CD4-positive, alpha-beta T cell treated with Interleukin-4 for 1 hour (primary cell): ENCODE data around the gene ZNF423.

ENCODE experiments used
- DNase-seq, 2 donors: peaks; one replicate each; pipeline ENCODE4 v3.0.0-alpha.2; 2020 to 2022

The ZNF423 gene

DNA sequence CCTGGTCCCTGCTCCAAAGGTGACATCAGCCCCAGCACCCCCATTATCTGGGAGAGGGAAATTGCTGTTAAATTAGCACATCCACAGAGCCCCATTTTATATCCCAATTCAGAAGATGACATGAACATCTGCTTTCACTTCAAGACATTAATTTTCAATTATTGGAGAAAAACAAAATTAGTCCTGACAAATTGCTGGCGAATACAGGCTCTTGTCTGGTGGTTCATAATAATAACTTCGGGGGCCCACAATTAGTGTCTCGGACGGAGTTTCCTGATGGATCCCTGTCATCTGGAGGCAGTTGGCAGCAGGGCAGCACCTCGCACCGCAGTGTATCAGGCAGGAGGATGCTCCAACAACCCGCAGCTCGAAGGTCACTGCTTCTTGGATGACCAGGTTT lies 7.4 kb downstream of the ZNF423 start:
- no peak for DNase-seq

DNA sequence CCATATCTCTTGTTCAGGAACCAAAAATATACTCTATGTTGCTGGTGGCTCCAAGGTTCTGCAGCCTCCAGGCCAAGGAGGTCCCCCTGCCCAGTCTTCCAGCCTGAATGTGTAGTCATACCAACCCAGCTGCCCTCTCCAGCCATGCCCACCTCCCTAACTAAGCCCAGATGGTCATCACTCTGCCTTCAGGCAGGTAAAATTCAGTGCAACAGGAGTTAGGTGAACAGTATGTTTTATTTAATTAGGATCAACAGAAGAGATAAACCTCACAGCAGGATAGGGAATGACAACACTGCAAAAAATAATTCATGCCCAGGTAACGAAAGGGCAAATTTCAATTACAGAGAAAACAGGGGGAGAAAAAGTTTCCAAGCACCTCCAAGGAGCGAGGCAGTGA lies 9.1 kb downstream of the ZNF423 start:
- no peak for DNase-seq

DNA sequence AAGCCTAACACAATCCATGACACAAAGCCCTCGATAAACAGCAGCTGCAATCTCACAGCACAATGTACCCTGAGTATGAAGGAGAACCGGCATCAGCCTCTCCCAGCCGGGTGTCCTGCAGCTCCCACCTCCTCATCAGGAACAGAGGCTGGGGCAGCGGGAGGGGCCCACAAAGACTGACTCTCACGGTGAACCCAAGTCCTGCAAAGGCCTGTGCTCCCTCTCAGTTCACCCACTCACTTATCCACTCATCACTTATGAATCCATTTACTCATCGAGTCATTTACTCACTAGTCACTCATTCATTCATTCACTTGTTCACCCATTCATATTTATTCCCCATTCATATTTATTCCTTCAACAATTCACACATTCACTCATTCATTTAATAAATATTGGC lies 11.6 kb downstream of the ZNF423 start:
- no peak for DNase-seq

DNA sequence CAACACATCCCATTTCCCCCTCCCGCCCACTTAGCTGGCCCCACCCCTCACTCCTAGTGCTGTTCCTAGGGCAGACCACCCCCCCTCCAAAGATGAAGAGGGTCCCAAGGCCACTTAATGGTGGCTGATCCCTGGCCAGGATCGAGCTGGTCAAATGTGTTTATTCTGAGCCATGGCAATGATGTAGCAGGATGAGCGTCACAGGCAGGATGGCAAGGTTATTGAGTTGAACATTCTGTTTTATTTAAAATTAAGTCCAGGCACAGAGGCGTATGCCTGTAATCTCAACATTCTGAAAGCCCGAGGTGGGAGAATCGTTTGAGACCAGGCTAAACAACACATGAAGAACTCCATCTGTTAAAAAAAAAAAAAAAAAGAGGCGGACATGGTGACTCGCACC lies 12.2 kb downstream of the ZNF423 start:
- no peak for DNase-seq

DNA sequence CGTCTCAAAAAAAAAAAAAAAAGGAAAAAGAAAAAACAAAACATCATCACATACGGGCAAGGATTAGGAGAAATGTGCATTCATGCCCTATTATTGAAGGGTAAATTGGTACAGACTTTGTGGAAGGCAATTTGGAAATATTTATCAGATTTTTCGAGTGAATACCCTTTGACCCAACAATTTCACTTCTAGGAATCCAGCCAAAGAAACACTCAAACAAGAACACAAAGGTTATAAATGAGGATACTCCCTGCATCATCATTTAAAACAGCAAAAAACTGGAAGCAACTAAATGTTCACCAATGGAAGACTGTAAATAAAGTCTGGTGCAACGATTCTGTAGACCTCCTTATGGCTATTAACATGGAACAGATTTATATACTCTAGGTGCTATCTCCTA lies 12.9 kb downstream of the ZNF423 start:
- no peak for DNase-seq

DNA sequence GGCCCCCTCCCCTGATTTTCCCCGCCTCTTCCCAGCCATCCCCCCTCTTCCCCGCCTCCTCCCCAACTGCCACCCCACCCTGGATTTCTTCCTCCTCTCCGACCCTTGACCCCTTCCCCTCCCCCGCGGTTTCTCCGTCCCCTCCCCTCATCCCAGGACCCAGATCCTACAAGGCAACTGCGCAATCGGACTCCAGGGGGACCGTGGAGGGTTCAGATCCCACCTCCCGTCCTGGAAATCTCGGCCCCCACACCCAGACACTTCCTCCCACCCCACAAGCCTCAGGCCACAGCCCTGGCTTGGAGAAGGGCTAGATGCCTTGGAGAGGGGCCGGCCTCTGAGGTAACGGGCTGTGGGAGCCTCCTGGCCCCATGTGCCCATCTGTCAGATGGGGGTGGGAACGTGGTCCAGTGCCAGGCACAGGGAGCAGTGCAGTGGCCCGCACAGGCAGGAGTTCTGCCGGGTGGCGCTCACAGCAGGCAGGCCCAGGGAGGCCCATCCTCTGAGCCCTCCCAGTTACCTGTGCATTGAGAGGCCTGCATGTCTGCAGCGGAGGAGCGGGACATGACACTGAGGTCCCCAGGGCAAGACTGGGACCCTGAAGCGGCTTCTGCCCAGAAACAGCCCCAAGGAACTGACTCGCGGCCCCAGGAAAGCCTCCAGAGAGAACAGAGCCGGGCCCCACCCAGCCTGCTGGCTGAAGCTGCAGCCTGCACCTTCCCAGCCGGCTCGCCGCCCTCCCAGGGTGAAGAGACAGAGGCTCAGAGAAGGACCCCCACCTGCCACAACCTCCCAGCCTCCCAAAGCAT lies 16.7 kb downstream of the ZNF423 start:
- no peak for DNase-seq

DNA sequence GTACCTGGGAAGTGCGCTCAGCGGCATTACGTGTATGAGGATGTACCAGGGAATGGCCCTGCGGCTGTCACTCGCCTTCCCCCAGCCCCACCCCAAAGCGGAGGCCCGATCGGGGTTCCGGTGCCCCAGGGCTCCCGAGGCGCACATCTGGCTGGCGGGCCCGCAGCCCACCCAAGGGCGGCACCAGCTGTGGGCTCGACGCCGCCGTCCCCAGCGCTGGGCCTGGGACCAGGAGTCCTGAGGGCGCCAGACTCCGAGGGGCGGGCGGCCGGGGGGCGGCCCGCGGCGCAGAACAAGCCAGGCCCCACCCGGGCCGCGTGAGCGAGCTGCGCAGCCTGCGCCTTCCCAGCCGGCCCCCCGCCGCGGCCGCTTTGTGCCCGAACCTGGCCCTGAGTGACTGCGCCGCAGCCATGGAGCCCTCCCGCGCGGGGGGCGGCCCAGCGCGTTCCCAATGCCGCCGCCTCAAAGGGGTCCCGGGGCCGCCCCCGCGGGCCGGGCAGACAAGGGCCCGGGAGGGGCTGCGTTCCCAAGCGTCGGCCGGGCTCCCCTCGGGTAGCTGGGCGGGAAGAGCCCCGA lies 17.4 kb downstream of the ZNF423 start:
- DNase-seq: no peak

DNA sequence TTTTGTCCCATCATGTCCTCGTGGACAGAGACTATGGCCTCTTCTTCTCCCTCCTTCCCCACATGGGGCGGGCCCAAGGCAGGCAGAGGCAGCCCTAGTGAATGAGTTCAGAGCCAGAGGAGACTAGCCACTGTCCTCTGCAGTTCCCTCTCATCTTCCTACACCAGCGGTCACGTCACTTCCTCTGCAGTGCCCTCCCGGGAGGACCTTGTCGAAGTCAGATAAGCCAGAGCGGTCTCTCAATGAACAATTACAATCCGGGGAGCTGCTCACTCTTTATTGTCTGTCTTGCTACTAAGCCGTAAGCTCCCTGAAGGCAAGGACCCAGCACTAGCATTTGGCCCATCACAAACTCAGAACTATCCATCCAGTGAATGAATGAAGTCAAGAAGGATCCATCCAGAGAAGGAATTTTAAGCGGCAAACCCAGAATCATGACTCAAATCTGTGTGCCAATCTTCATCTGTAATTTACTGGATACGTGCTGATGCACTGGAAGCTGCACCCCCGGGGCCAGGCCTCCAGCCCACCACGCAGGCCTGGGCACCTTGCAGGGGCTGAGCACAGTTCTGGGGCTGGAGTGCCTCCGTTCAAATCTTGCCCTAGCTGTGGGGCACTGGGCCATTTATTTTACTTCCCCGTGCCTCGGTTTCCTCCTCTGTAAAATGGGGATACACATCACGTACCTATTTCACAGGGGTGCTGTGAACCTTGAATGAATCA lies 18.1 kb downstream of the ZNF423 start:
- DNase-seq: no peak

DNA sequence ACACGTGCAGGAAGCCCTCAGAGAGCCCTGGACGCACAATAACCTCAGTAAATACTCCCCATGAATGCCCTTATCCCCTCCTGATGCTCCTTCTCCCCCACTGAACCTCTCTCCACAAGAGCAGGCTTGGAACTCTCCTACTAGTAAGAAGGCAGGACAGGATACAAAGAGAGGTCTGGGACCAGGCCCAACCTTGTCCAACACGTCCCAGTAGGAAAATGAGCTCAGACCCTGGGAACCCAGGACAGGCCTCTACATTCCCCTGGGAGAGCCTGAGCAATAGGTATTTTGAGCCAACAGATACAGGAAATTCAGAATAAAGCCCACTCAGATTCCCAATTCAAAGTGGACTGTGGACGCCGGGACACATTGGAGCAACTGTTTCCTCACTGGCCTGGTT lies 19.2 kb downstream of the ZNF423 start:
- DNase-seq: no peak

DNA sequence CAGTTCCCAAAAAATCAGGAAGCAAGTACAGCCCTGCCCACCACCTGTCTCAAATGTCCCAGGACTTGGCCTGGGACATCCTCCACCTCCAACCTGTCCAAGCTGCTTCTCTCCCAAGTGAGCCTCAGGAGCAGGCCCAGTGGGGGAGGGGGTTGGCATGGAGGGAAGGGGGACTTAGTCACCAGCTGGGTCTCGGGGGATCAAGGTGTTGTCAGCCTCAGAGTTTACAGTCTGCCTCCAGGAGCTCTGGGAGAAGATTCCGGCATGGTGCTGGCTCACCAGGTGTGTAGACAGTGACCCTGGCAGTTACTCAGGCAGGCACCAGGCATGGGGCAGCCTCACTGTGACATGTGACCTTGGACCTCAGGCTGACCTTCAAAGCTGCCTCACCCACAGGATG lies 19.7 kb downstream of the ZNF423 start:
- no peak for DNase-seq

DNA sequence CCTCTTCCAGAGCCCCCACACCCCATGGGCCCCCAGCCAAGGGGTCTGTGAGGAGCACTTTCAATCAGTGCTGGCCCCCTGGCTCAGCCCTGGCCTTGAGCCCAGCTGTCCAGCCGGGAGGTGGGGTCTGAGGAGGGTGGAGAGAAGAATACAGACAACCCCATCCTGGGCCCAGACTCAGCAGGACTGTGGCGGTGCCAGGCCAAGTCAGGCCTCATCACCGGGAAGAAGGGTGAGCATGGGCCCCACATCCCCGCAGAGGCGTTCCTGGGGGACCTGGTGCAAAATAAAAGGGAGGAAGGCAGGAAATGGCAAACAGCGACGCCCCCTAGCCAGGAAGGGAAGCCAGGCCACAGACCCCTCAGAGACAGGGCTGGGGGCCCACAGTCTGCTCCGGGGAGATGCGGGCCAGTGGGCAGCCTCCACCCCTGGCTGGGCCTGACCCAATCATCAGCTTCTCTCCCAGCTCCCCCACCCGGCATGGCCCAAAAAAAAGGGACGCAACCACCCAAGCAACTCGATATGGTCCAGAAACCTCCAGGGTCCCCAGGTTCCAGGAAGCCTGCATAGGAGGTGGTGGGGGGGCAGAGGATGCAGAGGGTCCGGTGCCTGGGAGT lies 20.6 kb downstream of the ZNF423 start:
- no peak for DNase-seq

DNA sequence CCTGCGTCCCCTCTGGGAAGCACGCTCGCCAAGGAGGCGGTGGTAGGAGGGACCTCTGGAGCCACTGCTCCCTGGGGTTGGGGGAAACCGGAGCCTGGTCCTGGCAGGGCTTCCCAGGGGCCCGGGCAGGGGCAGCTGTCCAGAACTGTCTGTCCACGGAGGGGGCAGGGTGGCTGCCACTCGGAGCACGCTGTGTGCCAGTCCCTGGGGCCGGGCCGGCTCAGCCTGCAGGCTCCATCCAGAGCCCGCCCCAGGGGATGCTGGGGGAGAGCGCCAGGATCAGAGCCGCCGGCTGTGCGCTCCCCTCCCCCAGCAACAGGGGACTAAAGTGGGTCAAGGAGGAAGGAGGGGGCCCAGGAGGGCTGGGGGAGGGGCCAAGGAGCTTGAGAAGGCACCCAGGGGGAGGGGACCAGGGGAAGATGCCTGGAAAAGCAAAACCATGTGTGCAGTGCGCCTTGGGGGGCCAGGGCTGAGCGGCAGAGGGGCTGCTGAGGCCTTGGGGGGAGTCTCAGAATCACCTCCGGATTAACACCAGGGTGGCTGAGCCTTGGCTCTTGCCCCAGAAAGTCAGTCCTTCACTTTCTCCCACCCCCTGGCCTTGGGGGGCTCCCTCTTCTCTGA lies 21.3 kb downstream of the ZNF423 start:
- no peak for DNase-seq

DNA sequence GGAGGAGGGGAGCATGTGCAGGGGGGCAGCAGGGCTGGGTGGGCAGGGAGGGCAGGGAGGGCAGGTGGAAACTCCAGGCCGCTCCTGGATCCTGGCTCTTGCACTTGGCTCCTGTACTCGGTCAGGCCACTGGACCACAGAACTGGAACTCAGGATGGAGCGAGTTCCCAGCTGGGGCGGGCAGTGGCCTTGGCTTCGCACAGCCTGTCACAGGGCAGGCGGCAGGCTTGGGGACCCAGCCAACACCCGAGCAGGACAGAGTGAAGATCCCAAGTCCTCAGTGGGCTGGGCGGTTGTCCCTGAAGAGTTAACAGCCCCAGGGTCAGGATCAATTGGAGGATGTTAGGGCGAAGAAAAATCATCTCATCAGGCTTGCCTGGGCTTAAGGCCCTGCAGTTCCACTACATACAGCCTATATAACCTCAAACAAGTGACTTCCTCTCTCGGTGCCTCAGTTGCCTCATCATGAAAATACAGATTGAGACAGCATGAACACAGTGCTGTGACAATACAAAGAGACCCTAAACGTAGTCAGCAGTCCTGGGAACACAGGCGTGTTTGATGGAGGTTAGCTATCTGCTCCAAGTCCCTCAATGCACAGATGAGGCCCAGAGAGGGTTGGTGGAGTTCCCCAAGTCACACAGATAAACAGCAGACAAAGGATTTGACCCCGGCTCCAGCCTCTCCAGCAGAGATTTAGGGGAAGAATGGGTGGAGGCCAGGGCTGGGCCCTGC lies 21.9 kb downstream of the ZNF423 start:
- DNase-seq: no peak

DNA sequence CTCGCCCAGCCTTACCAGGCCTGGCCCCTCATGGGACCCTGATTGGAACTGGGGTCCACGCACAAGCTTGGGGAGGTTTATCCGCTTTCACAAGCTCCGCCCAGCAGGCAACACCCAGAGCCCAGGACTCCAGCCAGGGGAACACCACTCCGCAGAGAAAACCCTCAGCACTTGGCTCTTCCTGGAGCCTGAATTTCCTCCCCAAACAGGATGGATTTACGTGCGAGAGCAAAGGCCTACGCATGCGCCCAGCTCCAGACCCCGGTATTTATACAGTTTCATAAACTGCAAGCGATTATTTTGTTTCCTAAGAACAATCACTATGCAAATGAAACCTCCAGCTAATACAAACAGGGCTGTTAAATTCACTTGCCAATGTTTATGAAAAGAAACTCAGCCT lies 22.8 kb downstream of the ZNF423 start:
- DNase-seq: no peak

DNA sequence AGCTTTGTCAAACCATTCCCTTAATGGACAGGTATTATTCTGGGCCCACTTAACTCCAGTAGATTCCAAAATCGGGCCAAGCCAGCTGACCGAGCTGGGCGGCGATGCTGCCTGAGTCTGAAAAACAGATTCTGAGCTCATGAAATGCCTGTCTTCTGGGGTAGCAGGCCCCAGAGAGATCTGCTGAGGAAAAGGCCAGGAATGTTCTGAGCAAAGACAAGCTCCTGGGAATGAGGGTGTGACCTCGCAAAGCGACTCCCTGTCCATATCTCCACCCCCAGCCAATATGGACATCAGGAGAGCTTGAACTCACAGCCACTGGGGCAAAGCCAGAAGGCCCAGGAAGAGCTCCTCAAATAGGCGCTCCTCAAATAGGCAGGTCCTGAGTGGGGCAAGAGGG lies 23.7 kb downstream of the ZNF423 start:
- DNase-seq: no peak

DNA sequence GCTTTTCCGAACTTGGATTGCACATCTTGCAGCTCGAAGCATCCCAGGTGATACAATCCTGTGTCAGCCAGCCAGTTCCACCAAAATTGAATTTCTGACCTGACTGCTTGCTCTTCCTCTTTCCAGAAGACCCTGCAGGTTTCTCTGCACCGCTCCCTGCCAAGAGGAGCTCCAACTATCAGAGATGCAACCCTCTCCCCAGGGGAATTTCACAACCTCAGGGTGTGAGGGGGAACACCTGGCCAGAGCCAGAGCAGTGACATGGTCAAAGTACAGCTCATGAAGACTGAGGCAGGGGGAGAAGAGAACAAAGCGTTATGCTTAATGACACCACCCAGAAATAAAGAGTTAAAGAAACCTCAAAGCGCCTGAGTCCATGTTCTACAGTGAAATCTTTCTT lies 25.0 kb downstream of the ZNF423 start:
- no peak for DNase-seq

DNA sequence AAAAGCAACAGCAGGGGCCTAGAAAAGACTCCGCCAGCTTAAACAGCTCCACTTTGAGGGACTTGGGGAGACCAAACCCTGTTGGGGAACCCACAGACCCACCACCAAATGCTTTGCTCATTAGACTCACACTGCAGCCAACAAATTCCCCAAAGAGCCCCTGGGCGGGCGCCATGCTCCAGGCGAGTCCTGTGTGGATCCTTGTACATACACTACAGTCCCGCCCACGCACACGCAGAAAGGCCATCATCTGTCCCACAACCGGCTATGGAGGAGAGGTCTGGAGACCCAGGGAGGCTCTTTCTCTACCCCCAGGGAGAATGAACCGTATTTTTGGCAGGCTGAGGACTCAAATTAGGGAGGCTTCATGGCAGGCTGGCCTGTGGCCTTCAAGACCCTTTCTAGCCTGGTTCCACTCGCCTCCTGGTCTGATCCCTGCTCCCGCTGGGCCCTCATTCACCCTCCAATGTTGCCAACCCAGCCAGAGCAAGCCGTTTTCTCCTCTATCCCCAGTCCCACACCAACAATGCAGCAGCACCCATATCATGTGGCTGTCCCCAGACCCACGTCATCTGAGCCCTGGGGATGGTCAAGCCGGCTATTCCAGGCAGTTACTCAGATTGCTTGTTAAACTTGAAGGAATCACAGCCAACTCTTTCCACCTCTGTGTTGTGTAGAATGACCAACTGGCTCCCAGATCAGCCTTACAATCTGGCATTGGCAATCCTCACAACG lies 27.2 kb downstream of the ZNF423 start:
- no peak for DNase-seq

DNA sequence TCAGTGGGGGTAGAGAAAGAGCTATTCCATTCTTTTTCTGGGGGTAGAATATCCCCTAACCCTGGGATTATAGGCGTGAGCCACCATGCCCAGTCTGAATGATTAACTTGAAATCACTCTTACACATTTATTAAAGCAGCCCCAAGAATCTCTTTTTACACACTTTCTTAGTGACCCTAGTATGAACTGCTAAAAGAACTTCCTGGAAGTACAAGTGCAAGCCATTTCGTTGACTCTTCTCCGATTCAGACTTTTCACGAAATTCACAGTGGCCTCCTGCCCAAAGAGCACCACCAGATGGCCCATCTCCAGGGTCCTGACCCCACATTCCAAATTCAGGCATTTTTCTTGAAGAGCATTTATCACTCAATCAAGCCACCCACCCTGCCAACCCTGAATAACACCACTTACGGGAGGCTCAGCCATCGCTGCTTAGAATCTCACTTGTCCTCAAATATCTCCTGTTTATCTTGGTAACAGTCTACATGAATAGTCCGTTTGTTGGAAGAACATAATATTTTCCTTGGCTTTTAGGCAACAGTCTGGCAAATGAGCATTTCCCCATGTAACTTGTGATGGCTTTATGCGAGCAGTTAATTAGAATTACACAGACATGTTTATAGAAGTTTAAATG lies 28.0 kb downstream of the ZNF423 start:
- no peak for DNase-seq

DNA sequence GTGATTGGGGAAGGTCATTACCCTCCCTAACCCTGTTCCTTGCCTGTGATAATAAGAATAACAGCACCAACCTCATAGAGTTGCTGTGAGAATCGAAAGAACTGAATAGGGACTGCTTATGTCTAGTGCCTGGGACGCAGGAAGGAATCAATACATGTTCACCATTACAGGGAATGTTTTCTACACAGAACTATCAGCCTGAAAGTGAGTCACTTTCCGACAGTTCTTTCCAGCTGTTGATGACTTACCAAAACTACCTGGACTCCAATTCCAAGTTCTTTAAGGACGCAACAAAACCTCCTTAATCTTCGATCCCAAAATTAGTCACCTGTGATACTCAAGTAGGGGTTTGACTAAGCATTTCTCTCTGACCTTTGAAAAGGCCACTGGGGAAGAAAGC lies 29.4 kb downstream of the ZNF423 start:
- DNase-seq: no peak

DNA sequence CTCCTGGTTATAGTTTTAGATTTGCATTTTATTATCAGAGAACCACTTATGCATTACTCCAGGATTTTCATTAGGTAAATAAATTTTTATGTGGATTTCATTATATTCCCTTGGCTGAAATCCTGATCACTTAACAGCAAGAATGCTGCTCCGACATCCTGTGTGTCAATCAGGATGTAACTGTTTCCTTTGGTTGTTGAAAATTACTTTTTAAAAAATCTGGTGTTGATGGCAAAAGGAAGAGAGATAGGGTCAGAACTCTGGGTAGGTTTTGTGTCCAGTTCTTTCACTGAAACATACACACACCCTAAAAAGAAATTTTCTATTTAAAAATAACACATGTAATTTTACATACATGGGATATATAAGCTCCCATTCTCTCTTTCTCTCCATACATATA lies 30.9 kb downstream of the ZNF423 start:
- DNase-seq: no peak

DNA sequence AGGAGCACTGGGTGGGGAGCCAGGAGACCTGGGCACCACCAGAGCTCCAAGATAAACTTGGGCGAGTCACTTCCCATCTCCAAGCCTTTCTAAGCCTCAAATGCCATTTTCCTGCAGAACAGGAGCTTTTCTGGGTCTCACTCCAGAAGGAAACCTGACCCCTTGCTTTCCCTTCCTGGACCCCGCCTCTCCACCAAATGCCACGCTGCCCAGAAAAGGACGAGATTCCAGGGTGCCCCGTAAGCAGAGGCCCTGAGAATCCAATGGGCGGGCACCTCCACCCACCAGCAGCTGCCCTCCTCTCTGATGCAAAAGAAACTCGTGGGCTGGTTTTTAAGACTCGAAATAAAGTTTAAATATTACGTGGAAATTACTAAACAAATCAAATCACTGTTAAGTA lies 31.3 kb downstream of the ZNF423 start:
- no peak for DNase-seq
